ENCODE data around the gene CIP2A.

GRCh38 chr3:108513961-108514360, 75.3 kb downstream of the CIP2A start:
- no peak for TF ChIP-seq POLR2A (IDR thresholded peaks at IDR 0.05)
- TF ChIP-seq CTCF (IDR thresholded peaks at IDR 0.05): no peak
- TF ChIP-seq POLR2AphosphoS5 (IDR thresholded peaks at IDR 0.05): no peak

Measured in sigmoid colon (tissue), 4 donors.